ELF-1 (cell line): ENCODE measurements around the gene CDH20.

Experiments
- DNase-seq: peaks from one replicate; pipeline ENCODE4 v3.0.0-alpha.2; 2016; ENCODE audit warnings: low read depth, low spot score

Gene CDH20

DNA sequence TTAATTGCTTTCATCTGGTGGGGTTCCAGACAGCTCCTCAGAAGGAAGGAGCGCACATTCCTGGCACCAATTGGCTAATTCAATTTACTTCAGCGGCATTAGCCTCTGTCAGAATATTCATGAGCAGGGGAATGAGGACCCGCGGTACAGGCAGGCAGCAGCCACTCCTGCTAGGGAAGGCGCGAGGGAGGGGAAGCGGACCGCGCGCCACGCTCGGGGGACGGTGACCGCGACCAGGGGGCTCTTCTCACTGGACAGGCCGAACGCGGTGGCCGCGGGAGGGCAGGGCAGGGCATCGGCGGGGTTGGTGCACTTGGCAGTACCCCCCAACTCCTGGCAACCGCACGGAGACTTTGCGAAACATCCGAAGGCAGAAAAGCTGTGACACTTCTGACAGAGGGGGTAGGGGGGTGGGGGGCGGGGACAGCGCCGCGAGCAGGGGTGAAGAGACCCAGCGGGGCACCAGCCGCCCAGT, at the start of gene CDH20:
TSS of gene CDH20 (plus strand) at position 160 of the 475 bp plus-strand sequence.
- peak; percentile 45 for DNase-seq

- no peak for DNase-seq
Observed at GRCh38 chr18:61284039-61284438, 49.2 kb upstream of the CDH20 start.

DNA sequence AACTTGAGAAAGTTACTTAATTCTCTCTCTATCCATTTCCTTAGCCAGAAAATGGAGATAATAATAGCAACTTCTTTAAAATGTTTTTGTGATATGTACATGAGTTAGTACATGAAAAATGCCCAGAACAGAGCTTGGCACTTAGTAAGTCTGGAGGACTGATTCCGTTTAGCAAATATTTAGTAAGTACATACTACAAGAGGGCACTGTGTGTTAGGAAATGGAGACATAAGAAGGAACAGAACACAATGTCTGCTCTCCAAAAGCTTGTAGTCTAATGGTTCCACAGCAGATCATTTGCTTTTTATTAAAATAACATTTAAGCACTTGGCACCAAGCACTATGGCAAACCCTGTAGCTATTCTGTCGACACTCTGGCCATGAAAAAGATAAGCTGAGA, 47.5 kb upstream of the CDH20 start:
- DNase-seq = no peak

DNA sequence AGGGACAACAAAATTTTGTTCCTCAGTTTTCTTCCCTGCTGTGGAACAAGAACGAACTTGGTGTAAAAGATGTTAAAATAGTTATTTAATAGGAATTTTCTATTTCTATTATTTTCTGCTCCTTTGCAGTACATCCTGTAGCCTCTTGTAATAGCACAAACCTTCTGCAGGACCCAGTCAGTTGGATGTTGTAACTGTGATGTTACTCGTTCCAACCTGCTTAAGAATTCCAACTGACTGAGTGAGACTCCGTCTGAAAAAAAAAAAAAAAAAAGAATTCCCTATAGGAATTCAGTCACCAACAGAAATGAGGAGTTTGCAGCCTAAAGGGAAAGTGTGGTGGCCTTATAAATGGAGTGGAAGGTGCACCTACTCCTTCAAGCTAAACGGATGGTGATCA, 46.4 kb upstream of the CDH20 start:
- DNase-seq = no peak

GRCh38 chr18:61290616-61291015, 42.6 kb upstream of the CDH20 start:
- peak; percentile 14 for DNase-seq

- no peak for DNase-seq
Observed at GRCh38 chr18:61292280-61293035, 40.8 kb upstream of the CDH20 start.

GRCh38 chr18:61295153-61295552, 38.1 kb upstream of the CDH20 start:
- DNase-seq = no peak

- DNase-seq = no peak
Observed at GRCh38 chr18:61308004-61308403, 25.2 kb upstream of the CDH20 start.

- DNase-seq = no peak
Observed at GRCh38 chr18:61308795-61309393, 24.3 kb upstream of the CDH20 start.

- peak; percentile 82 for DNase-seq
Observed at GRCh38 chr18:61322265-61322873, 10.9 kb upstream of the CDH20 start.

DNA sequence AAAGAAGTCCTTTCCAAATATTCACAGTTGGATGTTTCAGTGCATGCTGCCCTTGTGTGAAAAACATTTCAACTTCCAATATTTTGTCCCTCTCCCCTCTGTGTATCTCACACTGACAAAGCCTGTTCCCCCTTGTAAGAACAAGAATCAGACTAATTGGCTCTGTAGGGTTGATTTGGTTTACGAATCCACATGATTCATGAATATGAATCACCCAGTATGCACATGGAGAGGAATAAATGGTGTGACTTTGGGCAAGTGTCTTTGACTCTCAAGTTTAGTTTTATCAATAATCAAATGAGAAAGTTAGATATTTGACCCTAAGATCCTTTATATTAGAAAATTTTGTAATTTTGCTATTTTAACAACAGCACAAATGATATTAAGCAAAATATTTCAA, 9.3 kb upstream of the CDH20 start:
- no peak for DNase-seq

DNA sequence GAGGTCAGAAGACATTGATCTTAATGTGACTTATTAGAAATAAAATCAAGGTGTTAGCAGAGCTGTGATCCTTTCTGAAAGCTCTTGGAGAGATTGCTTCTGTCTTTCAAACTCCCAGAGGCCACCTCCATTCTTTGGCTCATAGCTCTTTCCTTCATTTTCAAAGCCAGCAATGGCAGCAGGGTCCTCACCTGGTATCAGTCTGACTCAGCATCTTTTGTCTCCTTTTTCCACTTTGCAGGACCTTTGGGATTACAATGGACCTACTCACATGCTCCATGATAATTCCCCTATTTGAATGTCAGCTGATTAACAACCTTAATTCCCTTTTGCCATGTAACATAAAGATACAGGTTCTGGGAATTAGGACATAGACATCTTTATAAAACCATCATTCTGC, 6.8 kb upstream of the CDH20 start:
- no peak for DNase-seq

- DNase-seq = no peak
Observed at GRCh38 chr18:61329398-61329797, 3.8 kb upstream of the CDH20 start.

DNA sequence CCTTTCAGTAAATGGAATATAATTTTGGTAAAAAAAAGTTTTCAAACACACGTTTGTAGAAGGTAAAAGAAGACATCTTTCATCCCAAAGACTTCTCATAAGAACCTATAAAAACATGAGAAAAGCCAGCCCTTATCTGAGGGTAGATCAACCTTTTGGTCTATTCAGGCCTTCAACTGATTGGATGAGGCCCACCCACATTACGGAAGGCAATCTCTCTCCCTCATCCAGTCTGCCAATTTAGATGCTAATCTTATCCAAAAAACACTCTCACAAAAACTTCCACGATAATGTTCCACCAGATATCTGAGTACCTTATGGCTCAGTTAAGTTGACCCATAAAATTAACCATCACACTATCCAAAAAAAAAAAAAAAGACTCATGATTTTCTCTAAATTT, 2.2 kb upstream of the CDH20 start:
- DNase-seq = no peak

- peak; percentile 36 for DNase-seq
Observed at GRCh38 chr18:61333746-61334490, 688 bp downstream of the CDH20 start.

- no peak for DNase-seq
Observed at GRCh38 chr18:61334491-61334850, 1.2 kb downstream of the CDH20 start.

DNA sequence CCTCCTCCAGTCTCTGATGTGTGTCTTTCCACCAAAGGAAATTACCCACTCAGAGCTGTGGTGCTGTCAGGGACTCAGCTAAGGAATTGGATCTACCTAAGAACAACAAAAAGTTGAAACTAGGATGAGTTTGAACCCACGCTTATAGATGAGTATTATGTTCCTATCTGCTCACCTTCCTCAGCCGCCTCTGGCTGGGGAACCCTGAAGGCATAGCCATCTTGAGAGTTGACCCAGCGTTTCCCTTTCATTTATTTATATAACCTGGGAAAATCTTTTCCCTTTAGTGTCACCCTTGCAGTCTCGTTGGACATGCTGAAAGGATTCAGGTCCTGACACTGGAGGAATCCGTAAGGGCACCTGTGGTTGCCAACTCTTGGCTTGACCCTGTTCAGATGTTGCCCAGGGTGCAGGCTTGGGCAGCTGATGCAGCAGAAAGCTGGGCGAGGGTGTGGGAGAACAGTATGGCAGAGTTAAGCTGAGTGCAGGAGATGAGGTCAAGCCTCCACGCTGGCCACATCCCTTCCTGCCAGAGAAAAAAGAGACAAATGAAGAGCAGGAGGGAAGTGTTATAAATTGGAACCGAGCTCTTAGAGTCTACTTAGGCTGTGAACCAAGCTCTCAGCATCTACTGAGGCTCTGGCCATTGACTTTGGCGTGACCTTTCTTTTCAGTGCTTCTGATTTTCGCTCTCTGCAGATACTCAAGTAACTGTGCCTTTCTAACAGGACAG, 1.9 kb downstream of the CDH20 start:
- DNase-seq = no peak

DNA sequence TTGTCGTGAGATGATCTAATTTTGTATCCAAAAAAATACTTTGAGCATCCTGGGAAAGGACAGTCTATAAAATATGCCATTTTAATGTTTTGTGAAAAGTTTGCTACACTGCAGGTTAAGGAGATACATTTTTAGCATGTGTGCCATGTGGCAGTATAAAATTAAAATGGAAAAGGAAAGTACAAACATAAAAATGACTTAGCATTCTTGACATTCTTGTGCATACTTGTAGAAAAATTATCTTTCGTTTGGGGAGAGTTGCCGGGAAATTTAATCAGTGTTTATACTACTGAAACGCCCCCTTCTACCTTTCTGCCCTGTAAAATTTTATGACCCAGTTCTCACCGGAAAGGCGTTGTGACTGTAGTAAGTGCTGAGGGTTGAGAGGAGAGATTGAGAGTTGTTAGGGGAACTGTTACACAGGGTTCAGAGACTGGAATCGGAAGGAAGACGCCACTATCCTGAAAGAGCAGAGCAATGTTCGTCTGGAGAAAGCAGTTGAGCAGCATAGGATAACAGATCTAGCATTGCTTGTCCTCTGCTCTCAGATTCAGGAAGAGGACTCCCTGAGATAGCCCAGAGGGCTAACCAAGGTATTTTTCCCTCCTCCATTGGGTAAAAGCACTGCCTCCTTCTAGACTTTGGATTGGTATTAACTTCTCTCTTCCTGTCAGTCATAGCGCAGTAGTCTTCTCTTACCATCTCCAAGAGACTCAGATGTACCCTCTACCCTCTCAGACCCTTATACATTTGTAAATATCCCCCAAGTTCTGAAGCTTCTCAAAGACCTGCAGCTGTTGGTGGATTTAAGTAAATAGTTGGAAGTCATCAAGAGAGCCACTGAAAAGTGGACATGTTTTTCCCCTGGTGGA, 2.7 kb downstream of the CDH20 start:
- DNase-seq = no peak

DNA sequence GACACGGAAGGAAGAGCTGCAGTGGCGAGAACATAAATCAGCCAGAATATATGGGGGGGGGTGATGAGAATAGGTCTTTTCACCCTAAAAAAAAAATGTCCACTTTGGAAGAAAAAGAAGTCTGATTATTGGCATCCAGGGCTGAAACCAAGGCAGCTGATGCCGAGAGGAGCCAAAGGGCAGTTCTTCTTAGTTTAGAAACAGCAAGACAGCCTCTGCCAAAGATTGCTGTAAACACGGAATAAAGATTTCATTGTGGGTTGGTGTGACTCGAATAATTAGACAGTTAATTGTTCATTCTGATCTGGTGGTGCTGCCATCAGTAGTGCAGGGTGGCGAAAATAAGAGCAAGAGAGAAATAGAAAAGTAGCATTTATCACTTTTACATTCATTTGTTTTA, 3.5 kb downstream of the CDH20 start:
- no peak for DNase-seq

- no peak for DNase-seq
Observed at GRCh38 chr18:61337527-61337926, 4.3 kb downstream of the CDH20 start.

GRCh38 chr18:61340148-61340547, 6.9 kb downstream of the CDH20 start:
- no peak for DNase-seq
